A549 (cell line): ENCODE measurements around the gene ADIRF. TPM values are rescaled to one million over a fixed set of nuclear protein-coding genes. Genes with fewer than 3 reads are reported as not detected.

Experiments used
- ATAC-seq, 2 experiments: fragments of 200-7000 bp in 1 of 2; fragments of >200 bp in 1 of 2; cut with Nextera tagmentation in 1 of 2; cut with Tn5 transposase in 1 of 2; 3 replicates each; pipeline versions ENCODE4 v1.8.0 to v1.9.1; 2018 to 2020; ENCODE audit warnings: mild to moderate bottlenecking in 1 of 2, moderate library complexity in 1 of 2
- CTCF ChIA-PET: fragments of 300-600 bp; sonication (Branson Sonifier 250); formaldehyde crosslinking; extraction: SDS; loops from one replicate; lab custom pipeline; 2021; ENCODE audit warnings: antibody characterized with exemption, inconsistent platforms; lab: Yijun Ruan, JAX
- POLR2A ChIA-PET: fragments of 350-600 bp; formaldehyde crosslinking; extraction: SDS; loops from one replicate; lab custom pipeline; 2021; ENCODE audit warnings: antibody characterized with exemption, inconsistent platforms; lab: Yijun Ruan, JAX
- DNase-seq, 2 experiments: peaks; one replicate each; pipeline versions ENCODE4 v3.0.0 to v3.0.0-alpha.2; 2011 to 2016; ENCODE audit warnings: low read depth in 1 of 2, low spot score in 1 of 2
- FAIRE-seq: peaks from 2 replicates; lab custom pipeline; 2011; peaks lifted over from hg19 to GRCh38; lab: Jason Lieb, UNC
- H3K27ac ChIP-seq, 2 experiments: fragments of >200 bp; sonication (Bioruptor Twin); formaldehyde crosslinking; 3 replicates each; pipeline ENCODE4 v1.5.1; 2016 to 2017
- H3K4me1 ChIP-seq: fragments of >200 bp; sonication (Bioruptor Twin); formaldehyde crosslinking; 3 replicates; pipeline ENCODE4 v1.6.1; 2016
- H3K4me2 ChIP-seq: fragments of >200 bp; sonication (Bioruptor Twin); formaldehyde crosslinking; 3 replicates; pipeline ENCODE4 v1.6.1; 2016
- H3K4me3 ChIP-seq: fragments of >200 bp; sonication (Bioruptor Twin); formaldehyde crosslinking; 3 replicates; pipeline ENCODE4 v1.5.1; 2016
- H3K9me3 ChIP-seq: fragments of >200 bp; sonication (Bioruptor Twin); formaldehyde crosslinking; 3 replicates; pipeline ENCODE4 v1.6.1; 2016
- CBX2 ChIP-seq: fragments of 200-600 bp; sonication (generic); IDR thresholded peaks from 2 replicates; pipeline ENCODE4 v1.6.1; 2016; ENCODE audit warnings: low read depth, mild to moderate bottlenecking, borderline replicate concordance
- EHF ChIP-seq: fragments of 250-450 bp; sonication (Bioruptor Pico); IDR thresholded peaks from 2 replicates; pipeline ENCODE4 v1.5.0; 2020; ENCODE audit warnings: mild to moderate bottlenecking
- EP300 ChIP-seq, 2 experiments: fragments of >200 bp; sonication (Bioruptor Twin); formaldehyde crosslinking; IDR thresholded peaks; 2 replicates in 1 of 2; 3 replicates in 1 of 2; pipeline ENCODE4 v1.6.1; 2016 to 2017
- FOSB ChIP-seq: fragments of 250-450 bp; sonication (Bioruptor Pico); IDR thresholded peaks from 2 replicates; pipeline ENCODE4 v1.5.0; 2020; ENCODE audit warnings: mild to moderate bottlenecking, moderate library complexity
- HOXB13 ChIP-seq: fragments of 250-450 bp; sonication (Bioruptor Pico); IDR thresholded peaks from 2 replicates; pipeline ENCODE4 v1.5.0; 2020; ENCODE audit warnings: low read depth, mild to moderate bottlenecking, moderate library complexity
- HOXB5 ChIP-seq: fragments of 250-450 bp; sonication (Bioruptor Pico); IDR thresholded peaks from 2 replicates; pipeline ENCODE4 v1.5.0; 2020; ENCODE audit warnings: mild to moderate bottlenecking, moderate library complexity
- JUNB ChIP-seq: fragments of >200 bp; sonication (Bioruptor Twin); formaldehyde crosslinking; IDR thresholded peaks from 2 replicates; pipeline ENCODE4 v1.6.1; 2016
- MAZ ChIP-seq: fragments of 150-350 bp; IDR thresholded peaks from 2 replicates; pipeline ENCODE4 v1.6.1; 2014; ENCODE audit warnings: antibody characterized with exemption, low read depth, low read length, borderline replicate concordance
- NPAS2 ChIP-seq: fragments of 250-450 bp; sonication (Bioruptor Pico); IDR thresholded peaks from 2 replicates; pipeline ENCODE4 v1.8.0; 2022; ENCODE audit warnings: mild to moderate bottlenecking, moderate library complexity, borderline replicate concordance
- NR3C1 ChIP-seq: fragments of >200 bp; sonication (Bioruptor Twin); formaldehyde crosslinking; IDR thresholded peaks from 3 replicates; pipeline ENCODE4 v1.6.1; 2017
- POLR2A ChIP-seq: IDR thresholded peaks from 2 replicates; pipeline ENCODE4 v1.6.1; 2012; ENCODE audit warnings: mild to moderate bottlenecking, low read length
- RFX5 ChIP-seq: fragments of 450-650 bp; IDR thresholded peaks from 2 replicates; pipeline ENCODE4 v1.7.1; 2014; ENCODE audit warnings: antibody characterized with exemption, mild to moderate bottlenecking, moderate library complexity
- RNF2 ChIP-seq: fragments of 200-600 bp; sonication (generic); IDR thresholded peaks from 2 replicates; pipeline ENCODE4 v1.6.1; 2016; ENCODE audit warnings: low read depth, mild to moderate bottlenecking, antibody characterized with exemption, moderate library complexity, borderline replicate concordance
- SMC3 ChIP-seq: fragments of >200 bp; sonication (Bioruptor Twin); formaldehyde crosslinking; IDR thresholded peaks from 3 replicates; pipeline ENCODE4 v1.6.1; 2018; ENCODE audit warnings: inconsistent platforms
- SREBF2 ChIP-seq: fragments of 450-650 bp; IDR thresholded peaks from 2 replicates; pipeline ENCODE4 v1.6.1; 2014; ENCODE audit warnings: mild to moderate bottlenecking, moderate library complexity
- TFCP2L1 ChIP-seq: fragments of 250-450 bp; sonication (Bioruptor Pico); IDR thresholded peaks from 2 replicates; pipeline ENCODE4 v1.5.0; 2021; ENCODE audit warnings: mild to moderate bottlenecking
- ZSCAN20 ChIP-seq: fragments of 250-450 bp; sonication (Bioruptor Pico); IDR thresholded peaks from 2 replicates; pipeline ENCODE4 v1.8.0; 2022; ENCODE audit warnings: mild to moderate bottlenecking, moderate library complexity
- WGBS: methylation state at CpG from one replicate; pipeline ENCODE4 v1.1.6; 2017; ENCODE audit errors: missing lambda C conversion rate; 5-methylcytosine and 5-hydroxymethylcytosine counted together
- polyA plus RNA-seq, 4 experiments: library from polyadenylated mRNA; depleted of rRNA in 3 of 4; stranded (reverse); fragments of >200 nt; fragmentation: RNase III in 1 of 4; extraction: RNeasy Plus Mini Kit Qiagen cat#74134 plus additional on column Dnase treatment in 1 of 4; gene quantifications; 2 replicates in 3 of 4; 3 replicates in 1 of 4; pipeline ENCODE4 v1.2.3, GENCODE V29; 2011 to 2017
- TF ChIP-seq, protein P1 (sequence below): fragments of 200-600 bp; sonication (generic); IDR thresholded peaks from 2 replicates; pipeline ENCODE4 v1.6.1; 2016; ENCODE audit warnings: antibody characterized with exemption, mild to moderate bottlenecking, moderate library complexity
- TF ChIP-seq, protein P2 (sequence below): fragments of 250-450 bp; sonication (Bioruptor Pico); IDR thresholded peaks from 2 replicates; pipeline ENCODE4 v1.5.0; 2021; ENCODE audit warnings: mild to moderate bottlenecking, moderate library complexity, borderline replicate concordance
- TF ChIP-seq, protein P3 (sequence below): fragments of >200 bp; sonication (Bioruptor Twin); formaldehyde crosslinking; IDR thresholded peaks from 3 replicates; pipeline ENCODE4 v1.6.1; 2016
- TF ChIP-seq, protein P4 (sequence below): IDR thresholded peaks from 2 replicates; pipeline ENCODE4 v1.6.1; 2012; ENCODE audit warnings: low read depth, borderline replicate concordance

ADIRF gene
- polyA plus RNA-seq, 2 of the 4 experiments (the other 2 are of a cell fraction), result not detected

DNA sequence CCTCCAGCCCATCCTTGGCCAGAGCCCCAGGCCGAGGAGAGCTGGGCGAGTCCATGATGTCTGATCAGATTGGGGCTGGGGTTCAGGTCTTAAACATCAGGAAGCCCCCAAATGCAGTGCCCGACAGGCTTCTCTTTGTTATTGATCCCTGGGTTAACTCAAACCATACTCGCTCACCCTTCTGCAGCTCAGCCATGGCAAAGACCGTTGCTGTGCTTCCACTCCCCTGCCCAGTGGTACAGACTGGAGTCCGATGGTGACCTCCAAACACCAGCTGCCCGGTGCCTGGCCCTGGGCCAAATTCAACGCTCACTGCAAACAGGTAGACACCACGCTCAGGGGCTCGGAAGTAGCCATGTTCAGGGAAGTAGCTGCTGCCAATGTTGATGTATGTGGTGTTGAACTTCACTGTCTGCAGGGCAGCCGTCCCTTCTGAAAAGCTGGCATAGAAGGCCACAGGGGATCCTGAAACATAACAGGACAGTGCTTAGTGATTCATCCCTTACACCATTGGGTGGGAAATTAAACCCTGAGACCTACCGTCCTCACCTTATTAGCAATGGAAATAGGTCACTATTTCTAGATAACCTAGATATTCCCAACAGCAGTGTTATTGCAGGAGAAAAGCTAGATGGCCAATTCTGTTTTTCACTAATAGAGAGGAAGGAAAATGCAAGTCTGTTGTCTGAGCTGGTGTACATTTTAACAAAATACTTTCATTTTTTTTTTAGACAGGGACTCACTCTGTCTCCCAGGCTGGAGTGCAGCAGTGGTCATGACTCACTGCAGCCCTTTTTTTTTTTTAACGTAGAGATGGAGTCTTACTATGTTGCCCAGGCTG, 31.4 kb upstream of the ADIRF start:
- TF ChIP-seq SMC3, result no peak
- TF ChIP-seq SREBF2, result no peak
- no peak for TF ChIP-seq RFX5
- TF ChIP-seq MAZ, result no peak
- no peak for TF ChIP-seq EP300 (IDR thresholded peaks at IDR 0.05)
- no peak for TF ChIP-seq POLR2A
- no peak for TF ChIP-seq JUNB
- no peak for TF ChIP-seq NR3C1
- TF ChIP-seq, protein P1, sequence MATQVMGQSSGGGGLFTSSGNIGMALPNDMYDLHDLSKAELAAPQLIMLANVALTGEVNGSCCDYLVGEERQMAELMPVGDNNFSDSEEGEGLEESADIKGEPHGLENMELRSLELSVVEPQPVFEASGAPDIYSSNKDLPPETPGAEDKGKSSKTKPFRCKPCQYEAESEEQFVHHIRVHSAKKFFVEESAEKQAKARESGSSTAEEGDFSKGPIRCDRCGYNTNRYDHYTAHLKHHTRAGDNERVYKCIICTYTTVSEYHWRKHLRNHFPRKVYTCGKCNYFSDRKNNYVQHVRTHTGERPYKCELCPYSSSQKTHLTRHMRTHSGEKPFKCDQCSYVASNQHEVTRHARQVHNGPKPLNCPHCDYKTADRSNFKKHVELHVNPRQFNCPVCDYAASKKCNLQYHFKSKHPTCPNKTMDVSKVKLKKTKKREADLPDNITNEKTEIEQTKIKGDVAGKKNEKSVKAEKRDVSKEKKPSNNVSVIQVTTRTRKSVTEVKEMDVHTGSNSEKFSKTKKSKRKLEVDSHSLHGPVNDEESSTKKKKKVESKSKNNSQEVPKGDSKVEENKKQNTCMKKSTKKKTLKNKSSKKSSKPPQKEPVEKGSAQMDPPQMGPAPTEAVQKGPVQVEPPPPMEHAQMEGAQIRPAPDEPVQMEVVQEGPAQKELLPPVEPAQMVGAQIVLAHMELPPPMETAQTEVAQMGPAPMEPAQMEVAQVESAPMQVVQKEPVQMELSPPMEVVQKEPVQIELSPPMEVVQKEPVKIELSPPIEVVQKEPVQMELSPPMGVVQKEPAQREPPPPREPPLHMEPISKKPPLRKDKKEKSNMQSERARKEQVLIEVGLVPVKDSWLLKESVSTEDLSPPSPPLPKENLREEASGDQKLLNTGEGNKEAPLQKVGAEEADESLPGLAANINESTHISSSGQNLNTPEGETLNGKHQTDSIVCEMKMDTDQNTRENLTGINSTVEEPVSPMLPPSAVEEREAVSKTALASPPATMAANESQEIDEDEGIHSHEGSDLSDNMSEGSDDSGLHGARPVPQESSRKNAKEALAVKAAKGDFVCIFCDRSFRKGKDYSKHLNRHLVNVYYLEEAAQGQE, result no peak
- no peak for TF ChIP-seq NPAS2 (CRISPR knock-in tag)
- TF ChIP-seq TFCP2L1 (CRISPR knock-in tag), result no peak
- no peak for TF ChIP-seq EHF (CRISPR knock-in tag)
- no peaks in the 10 kb centered on the region for H3K9me3 ChIP-seq
- peaks cover 1% of the 10 kb centered on the region; the same call in 1 of the 3 replicates for H3K4me1 ChIP-seq
- ATAC-seq (no peak), DNase-seq (no peak), FAIRE-seq (no peak)
- ChIA-PET CTCF (interaction anchor here (0.6 to 4.9 kb wide), 6 partner anchors 9 to 248 kb away, joined by 3 to 57 read pairs (median 3); partner anchors contain the start of gene ADIRF), POLR2A (no interaction called here)
- WGBS, result 77% methylated on average over 13 of the region's 13 CpGs
- H3K4me3 ChIP-seq, result no peak overlapping the region
- no peak overlapping the region for H3K4me2 ChIP-seq
- H3K27ac ChIP-seq, result no peak overlapping the region

DNA sequence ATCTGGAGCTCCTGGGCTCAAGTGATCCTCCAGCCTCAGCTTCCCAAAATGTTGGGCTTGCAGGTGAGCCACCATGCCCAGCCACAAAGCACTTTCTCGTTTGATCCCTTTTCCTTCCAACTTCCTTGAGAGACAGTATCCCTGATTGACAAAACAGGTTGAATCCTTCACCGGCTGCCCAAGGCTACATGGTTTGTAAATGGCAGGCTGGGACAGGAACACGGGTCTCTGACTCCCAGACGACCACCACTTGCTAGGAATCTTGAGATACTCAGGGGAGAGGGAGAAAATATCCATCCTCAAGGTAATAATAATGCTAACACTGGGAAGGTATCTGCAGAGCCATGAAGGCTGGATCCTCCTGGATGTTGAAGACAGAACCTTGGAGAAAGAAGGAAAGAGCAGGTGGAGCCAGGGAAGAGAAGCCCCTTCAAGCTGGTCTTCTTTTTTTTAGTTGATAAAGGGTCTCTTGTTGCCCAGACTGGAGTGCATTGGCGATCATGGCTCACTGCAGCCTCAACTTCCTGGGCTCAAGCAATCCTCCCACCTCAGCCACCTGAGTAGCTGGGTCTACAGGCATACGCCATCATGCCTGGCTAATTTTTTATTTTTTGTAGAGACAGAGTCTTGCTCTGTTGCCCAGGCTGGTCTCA, 30.7 kb upstream of the ADIRF start:
- TF ChIP-seq, protein P2, sequence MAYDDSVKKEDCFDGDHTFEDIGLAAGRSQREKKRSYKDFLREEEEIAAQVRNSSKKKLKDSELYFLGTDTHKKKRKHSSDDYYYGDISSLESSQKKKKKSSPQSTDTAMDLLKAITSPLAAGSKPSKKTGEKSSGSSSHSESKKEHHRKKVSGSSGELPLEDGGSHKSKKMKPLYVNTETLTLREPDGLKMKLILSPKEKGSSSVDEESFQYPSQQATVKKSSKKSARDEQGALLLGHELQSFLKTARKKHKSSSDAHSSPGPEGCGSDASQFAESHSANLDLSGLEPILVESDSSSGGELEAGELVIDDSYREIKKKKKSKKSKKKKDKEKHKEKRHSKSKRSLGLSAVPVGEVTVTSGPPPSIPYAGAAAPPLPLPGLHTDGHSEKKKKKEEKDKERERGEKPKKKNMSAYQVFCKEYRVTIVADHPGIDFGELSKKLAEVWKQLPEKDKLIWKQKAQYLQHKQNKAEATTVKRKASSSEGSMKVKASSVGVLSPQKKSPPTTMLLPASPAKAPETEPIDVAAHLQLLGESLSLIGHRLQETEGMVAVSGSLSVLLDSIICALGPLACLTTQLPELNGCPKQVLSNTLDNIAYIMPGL (CRISPR knock-in tag), result no peak
- no peak for TF ChIP-seq FOSB
- no peak for TF ChIP-seq RNF2
- no peak for TF ChIP-seq HOXB13 (CRISPR knock-in tag)
- no peak for TF ChIP-seq ZSCAN20 (CRISPR knock-in tag)
- TF ChIP-seq NR3C1, result no peak
- TF ChIP-seq, protein P3, sequence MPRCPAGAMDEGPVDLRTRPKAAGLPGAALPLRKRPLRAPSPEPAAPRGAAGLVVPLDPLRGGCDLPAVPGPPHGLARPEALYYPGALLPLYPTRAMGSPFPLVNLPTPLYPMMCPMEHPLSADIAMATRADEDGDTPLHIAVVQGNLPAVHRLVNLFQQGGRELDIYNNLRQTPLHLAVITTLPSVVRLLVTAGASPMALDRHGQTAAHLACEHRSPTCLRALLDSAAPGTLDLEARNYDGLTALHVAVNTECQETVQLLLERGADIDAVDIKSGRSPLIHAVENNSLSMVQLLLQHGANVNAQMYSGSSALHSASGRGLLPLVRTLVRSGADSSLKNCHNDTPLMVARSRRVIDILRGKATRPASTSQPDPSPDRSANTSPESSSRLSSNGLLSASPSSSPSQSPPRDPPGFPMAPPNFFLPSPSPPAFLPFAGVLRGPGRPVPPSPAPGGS, result no peak
- no peak for TF ChIP-seq CBX2
- no peak for TF ChIP-seq HOXB5 (CRISPR knock-in tag)
- TF ChIP-seq, protein P4, sequence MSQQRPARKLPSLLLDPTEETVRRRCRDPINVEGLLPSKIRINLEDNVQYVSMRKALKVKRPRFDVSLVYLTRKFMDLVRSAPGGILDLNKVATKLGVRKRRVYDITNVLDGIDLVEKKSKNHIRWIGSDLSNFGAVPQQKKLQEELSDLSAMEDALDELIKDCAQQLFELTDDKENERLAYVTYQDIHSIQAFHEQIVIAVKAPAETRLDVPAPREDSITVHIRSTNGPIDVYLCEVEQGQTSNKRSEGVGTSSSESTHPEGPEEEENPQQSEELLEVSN, result no peak
- ChIA-PET POLR2A (no interaction called here), CTCF (interaction anchor here (1.2 to 4.9 kb wide), 8 partner anchors 8 to 249 kb away, joined by 3 to 57 read pairs (median 4); partner anchors contain the start of genes ADIRF and MMRN2)

More for the DNA sequence above, 30.7 kb upstream of the ADIRF start:
- no peak for ATAC-seq
- no peak for FAIRE-seq
- H3K4me1 ChIP-seq, result no peaks in the 10 kb centered on the region
- no peaks in the 10 kb centered on the region for H3K9me3 ChIP-seq
- H3K27ac ChIP-seq, result no peak overlapping the region
- H3K4me2 ChIP-seq, result no peak overlapping the region
- H3K4me3 ChIP-seq, result no peak overlapping the region
- DNase-seq, result no peak
- 46% methylated on average over 6 of the region's 6 CpGs for WGBS
